Activated CD8-positive, alpha-beta memory T cell treated with anti-CD3 and anti-CD28 coated beads for 24 hours (primary cell): ENCODE measurements around the gene KCNE1.
"Not testable (repeated sequence)": the region's sequence is repeated elsewhere in the genome, so short reads cannot be mapped to it uniquely, and the experiment has no call there.

Source experiments
- DNase-seq: peaks from one replicate; pipeline ENCODE4 v3.0.0-alpha.2; 2020

KCNE1 gene

DNA sequence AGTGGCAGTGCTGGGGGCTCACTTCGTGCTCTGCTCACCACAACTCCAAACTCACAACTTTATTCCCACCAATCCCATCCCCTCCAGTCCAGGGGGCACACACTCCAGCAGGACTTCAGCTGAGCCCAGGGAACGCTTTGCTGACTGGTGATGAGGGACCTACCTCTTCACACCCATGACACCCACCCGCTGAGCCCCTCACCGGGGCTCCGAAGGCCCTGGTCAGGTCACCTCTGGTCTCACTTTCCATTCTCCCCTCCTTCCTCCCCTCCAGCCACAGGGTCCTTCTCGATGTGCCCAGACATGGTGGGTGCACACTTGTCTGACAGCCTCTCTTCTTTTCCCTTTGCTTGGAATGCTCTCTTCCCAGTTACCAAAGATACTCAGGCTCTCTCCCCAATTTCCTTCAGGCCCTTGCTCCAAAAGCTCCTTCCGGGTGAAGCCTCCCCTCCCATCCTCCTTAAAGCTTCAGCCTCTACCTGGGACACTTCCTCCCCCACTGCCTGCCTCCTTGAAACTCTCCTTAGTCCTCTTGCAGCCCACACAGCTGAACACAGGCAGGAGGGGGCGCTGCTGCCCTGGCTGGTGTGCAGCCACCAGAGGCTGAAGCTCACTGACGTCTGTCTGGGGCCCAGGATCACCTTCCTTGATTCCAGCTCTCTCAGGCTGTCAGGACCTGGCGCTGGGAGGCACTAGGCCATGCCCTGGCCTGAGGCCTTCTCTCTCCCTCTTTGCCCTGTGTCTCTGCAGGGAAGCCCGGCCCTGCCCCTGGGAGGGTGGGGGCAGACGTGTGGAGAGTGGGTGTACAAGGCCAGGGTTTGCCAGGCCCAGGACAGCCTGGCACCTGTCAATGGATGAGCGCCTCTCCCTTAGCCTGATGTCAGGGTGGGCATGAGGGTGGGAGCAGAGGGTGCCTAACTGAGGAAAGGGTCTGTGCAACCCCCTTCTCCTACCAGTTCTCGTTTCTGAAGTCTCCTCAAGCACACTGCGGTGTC, 1.6 kb downstream of the KCNE1 start:
- peak; percentile 72 for DNase-seq

GRCh38 chr21:34509151-34509550, 2.9 kb downstream of the KCNE1 start:
- no peak for DNase-seq

GRCh38 chr21:34504595-34504994, 7.4 kb downstream of the KCNE1 start:
- DNase-seq: no peak

DNA sequence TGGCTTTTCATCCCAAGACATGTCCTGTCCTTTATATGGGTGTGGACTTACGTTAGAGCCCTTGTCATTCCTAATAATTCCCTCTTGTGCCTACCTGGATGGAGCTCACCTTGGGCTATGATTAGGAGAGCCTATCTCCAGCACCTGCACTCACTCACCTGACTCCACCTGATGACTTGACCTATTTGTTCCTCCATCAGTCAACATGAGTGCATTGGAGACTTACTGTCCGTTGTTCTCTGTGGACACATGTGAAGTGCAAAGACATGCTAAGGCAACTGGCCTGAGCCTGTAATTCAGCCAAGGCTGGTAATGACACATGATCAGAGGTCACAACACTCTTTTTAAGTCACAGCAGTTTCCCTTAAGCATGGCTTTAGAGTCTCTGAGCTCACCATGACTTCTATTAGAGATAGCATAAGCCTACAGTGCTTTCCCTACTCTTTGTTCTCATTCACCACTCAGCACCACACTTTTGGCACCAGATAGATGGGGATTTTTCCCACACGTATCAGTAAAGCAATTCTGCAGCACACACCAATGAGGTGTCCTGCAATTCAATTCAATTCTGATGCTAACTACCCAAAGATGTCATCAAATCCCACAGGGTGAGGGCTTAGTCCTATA, 9.4 kb downstream of the KCNE1 start:
- no peak for DNase-seq

DNA sequence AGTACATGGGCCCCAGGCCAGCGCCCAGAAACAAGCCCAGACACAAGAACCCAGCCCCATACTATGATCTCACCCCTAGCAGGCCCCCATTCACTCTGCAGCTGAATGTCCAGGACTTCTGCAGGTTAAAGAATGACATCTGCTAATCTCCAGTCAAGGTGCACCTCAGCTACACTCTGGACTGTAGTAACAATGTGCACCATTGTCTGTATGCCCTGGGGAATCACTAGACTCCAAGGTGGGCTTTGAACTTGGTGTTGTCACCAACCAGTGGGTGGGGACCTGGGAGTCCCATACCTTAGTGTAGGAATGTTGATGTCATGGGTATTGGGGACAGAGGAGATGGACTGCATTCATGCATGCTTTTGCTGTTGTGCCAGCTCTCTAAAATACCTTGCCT, 10.3 kb downstream of the KCNE1 start:
- DNase-seq: no peak

GRCh38 chr21:34500191-34500590, 11.8 kb downstream of the KCNE1 start:
- DNase-seq: no peak

GRCh38 chr21:34499116-34499515, 12.9 kb downstream of the KCNE1 start:
- no peak for DNase-seq

- DNase-seq: no peak
These were observed 13.4 kb downstream of the KCNE1 start for GRCh38 chr21:34498623-34499022.

DNA sequence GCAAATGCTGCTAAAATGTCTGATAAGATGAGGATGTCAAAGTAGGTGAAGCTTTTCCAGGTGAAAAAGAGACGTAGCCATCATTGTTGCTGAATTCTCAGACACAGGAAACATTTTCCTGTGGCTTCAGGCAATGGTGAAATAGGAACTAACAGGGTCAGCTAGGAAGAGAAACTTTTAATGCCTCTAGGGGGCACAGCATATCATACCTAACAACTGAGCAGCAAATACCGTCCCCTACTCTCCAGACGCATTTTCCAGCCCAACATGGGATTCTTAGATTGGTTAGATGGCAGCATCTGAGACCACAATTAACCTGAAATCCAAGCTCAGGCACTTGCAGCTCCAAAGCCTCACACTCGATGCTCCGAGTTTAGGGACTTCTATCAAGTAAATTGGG, 28.2 kb downstream of the KCNE1 start:
- DNase-seq: not testable (repeated sequence)

DNA sequence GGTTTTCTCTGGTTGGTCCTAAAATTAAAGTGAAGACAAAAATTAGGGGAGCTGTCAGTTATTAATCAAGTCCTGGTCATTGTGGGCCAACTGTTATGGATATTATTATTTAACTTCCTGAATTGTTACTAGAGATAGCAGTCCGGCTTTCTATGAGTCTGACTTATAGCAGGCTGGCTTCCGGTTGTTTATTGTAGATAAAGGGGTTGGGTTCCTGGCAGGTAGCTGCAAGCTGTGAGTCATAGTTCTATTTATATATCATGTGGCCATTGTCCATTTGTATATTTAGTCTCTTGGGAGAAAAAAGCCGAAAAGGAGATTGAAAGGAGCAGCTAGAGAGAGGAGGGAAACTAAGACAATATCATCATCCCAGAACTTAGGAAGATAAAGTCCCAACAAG, 28.6 kb downstream of the KCNE1 start:
- DNase-seq: not testable (repeated sequence)

- not testable (repeated sequence) for DNase-seq
These were observed 44.7 kb downstream of the KCNE1 start for GRCh38 chr21:34467333-34467732.

DNA sequence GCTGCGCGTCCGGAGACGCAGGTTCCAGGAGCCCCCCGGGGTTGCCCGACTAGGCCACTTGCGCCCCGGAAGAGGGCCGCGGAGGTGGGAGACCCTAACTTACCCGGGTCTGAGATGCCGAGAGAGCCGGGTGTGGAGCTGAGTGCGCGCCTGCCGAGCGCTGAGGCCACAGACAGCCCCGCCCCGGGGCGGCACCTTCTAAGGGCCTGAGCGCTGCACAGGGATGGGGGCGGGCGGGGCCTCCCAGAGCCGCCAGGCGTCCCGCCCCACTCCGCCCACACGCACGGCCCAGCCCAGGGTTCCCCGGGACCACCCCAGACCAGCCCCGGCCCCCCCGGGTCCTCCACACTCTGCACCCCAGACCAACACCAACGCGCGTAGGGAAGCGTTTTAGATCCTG, 52.6 kb downstream of the KCNE1 start:
- DNase-seq: not testable (repeated sequence)

DNA sequence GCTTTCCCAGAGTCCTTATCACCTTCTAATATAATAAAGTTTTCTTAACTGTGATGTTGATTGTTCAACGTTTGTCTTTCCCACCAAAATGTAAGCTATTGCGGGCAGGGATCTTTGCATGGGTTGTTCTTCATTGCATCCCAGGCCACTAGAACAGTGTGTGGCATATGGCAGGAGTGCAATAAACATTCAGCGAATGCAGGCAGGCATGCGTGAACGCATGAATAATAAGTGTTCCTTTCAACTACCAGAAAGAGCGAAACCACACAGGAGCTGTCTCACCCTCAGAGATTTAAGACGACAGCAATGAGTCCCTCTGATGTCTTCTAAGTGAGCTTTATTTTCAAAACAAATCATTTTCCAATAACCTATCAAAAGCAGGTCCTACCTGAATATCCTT, 53.7 kb downstream of the KCNE1 start:
- DNase-seq: not testable (repeated sequence)

- not testable (repeated sequence) for DNase-seq
These were observed 55.8 kb downstream of the KCNE1 start for GRCh38 chr21:34456180-34456579.

DNA sequence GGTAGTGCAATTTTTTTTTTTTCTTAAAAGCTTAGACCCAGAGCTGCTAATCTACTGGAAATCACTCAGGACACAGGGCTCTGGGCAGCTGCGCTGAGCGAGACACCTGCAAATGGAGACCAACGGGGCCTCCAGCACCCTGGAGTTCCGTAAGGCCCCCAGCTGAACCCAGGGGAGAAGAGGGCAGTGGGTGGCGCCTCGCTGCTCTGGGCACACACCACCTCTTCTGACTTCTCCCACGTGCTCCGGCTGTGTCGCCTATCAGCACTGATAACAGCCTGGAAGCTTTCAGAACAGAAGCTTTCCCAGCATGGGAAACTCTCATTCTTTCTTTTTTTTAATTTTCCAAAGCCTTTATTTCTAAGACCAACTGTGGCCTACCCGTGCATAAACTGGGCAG, 56.4 kb downstream of the KCNE1 start:
- DNase-seq: not testable (repeated sequence)

DNA sequence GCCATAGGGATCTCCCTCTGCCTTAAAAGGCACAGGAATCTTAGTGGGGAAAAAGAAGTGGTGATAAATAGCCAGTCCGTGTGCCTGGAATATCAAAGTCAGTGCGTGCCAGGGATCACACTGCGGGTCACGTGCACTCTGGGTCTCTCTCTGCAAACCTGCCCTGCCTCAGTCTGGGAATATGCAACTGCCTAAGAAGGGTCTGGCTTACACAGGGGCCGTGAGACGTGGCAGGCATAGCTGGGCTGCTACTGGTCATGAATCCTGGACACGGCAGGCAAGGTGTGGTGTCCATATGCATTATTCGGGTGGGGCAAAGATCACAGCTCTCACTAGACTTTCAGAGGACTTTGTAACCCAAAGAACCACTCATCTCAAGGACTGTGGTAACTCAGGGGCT, 65.0 kb downstream of the KCNE1 start:
- not testable (repeated sequence) for DNase-seq

DNA sequence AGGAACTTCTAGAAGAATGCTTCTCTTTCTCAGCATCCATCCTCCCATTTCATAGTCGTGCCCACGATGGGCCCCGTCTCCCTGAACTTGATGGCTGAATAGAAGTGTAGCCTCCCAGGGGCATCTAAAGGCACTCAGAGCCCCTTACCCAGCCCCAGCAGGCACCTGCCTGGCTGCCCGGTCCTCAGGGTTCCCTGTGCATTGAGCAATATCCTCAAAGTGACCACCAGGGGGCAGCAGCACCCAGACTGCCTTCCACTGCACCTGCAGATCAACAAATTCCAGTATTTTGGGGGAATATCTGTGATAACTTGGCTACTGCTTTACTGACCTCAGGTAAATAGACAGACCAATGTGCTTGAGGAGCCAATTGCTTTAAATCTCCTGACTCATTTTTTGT, 68.5 kb downstream of the KCNE1 start:
- DNase-seq: not testable (repeated sequence)

DNA sequence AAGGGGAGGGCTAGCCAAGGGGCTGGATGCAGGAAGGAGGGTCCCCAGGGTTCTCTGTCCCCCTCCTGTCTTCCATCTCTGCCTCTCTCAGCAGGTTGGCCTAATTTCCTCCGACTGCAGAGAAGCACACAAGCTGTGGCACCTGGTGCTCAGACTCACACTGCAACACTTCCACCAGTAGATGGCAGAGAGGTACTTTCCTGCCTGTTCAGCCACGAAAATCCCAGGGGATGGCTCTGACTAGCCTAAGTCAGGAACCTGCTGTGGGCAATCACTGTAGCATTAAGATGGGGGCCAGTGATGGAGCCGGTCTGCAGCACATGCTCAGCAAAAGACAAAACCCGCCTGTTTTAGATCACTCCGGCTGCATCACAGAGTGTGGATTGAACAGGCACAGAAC, 82.3 kb downstream of the KCNE1 start:
- not testable (repeated sequence) for DNase-seq

- not testable (repeated sequence) for DNase-seq
These were observed 83.6 kb downstream of the KCNE1 start for GRCh38 chr21:34428441-34428840.

- not testable (repeated sequence) for DNase-seq
These were observed 84.7 kb downstream of the KCNE1 start for GRCh38 chr21:34427339-34427738.

DNA sequence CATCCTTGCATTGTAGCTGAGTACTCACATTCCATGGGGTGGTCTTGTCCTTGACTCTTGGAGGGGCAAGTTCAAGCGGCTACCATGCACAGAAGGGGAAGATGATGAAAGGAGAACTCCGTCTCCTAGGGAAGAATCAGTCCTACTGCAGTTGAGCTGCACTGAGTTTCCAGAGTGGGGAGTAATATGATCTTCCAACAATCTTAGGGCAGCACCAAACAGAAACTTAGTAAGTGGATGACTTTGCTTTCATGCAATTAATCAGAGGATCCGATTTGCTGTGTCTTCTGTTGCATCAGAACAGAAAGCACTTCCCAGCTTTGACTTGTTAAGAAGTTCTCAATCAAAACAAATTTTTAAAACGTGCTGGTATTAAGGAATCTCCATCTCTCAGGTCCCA, 88.2 kb downstream of the KCNE1 start, which contains the start of gene SMIM34:
SMIM34 (minus strand) TSS at position 147 of the 400 bp plus-strand sequence; CDS start at position 35, 112 bp downstream.
- DNase-seq: not testable (repeated sequence)

- not testable (repeated sequence) for DNase-seq
These were observed 94.4 kb downstream of the KCNE1 start for GRCh38 chr21:34417448-34418077.

- DNase-seq: not testable (repeated sequence)
These were observed 104.7 kb downstream of the KCNE1 start for GRCh38 chr21:34407294-34407693.
